HG02884 (cell line): ENCODE data around the gene WIZ.

Experiments used
- ATAC-seq: cut with Tn5 transposase; IDR thresholded peaks from one replicate; pipeline ENCODE4 v1.9.1; 2021; ENCODE audit warnings: mild to moderate bottlenecking, moderate library complexity; ENCODE audit not compliant: unreplicated experiment

WIZ gene

DNA sequence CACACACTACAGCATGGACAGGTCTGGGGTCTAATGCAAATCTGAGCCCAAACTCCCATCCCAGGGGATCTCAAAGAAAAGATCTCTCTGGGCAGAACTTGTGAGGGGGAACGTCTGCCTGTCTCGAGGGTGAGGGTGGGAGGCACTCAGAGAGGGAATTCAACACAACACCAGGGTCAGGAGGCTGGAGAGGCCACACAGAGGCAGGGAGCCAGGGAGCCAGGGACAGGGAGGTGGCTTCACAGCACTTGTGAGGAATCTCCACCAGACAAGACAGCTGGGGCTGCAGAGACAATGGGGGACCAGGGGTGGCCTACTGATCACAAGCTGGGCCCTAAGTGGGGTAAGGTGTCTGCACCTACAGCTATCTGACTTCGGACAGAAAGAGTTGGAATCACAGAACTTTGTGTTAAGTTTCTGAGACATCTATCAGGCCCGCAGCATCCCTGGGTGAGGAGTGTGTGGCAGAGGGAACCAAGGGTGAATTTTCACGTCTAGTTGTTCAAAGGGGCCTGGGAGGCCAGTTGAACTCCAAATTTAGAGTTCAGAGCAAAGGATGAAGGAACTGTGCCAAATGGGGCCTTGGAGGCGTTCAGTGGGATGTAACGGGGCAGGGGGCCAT, 18.2 kb downstream of the WIZ start:
- ATAC-seq = no peak

- ATAC-seq = no peak
Observed at GRCh38 chr19:15430526-15431120, 19.1 kb downstream of the WIZ start.

DNA sequence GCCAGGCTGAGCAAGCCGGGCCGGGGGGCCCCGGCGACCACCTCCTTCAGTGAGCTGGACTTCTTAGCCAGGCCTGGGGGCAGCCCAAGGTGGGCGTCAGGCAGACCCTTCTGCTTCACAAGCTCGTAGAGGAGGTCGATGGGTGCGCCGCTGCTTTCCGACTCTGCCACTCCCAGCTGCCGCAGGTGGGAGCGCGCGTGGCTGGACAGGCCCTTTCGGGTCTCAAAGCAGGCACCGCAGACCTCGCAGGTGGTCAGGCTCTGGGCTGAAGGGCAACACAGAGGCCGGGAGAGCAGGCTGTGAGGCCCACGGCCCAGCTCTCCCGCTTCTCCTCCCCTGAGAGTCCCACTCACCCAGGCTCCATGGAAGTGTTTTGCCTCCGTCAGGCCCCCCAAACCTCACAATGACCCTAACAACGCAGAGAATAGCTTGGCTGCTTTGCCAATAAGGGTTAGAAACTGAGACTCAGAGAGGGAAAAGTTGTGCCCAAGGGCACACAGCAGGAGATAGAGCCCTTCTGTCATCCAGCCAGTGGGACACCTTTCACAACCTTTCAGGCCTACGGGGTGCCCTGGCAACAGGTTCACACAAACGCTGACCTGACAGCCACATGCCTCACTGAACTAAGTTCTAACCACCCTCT, 19.8 kb downstream of the WIZ start:
- ATAC-seq = no peak

GRCh38 chr19:15428956-15429824, 20.6 kb downstream of the WIZ start:
- ATAC-seq = no peak

- ATAC-seq = no peak
Observed at GRCh38 chr19:15427991-15428471, 21.7 kb downstream of the WIZ start.

DNA sequence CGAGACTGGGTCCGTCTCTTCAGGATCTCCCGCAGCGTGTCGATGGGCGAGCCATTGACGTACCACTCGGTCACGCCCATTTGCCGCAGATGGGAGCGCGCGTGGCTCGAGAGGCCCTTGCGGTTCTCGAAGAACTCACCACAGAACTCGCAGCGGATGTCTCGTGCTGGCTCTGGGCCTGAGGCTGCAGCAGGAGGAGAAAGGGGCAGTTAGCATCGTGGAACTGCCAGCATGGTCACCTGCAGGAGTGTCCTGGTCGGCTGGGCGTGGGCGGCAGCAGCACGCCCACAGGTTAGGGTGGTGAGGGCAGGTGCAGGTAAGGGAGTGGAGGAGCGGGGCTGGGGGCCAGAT, 22.4 kb downstream of the WIZ start:
- no peak for ATAC-seq

DNA sequence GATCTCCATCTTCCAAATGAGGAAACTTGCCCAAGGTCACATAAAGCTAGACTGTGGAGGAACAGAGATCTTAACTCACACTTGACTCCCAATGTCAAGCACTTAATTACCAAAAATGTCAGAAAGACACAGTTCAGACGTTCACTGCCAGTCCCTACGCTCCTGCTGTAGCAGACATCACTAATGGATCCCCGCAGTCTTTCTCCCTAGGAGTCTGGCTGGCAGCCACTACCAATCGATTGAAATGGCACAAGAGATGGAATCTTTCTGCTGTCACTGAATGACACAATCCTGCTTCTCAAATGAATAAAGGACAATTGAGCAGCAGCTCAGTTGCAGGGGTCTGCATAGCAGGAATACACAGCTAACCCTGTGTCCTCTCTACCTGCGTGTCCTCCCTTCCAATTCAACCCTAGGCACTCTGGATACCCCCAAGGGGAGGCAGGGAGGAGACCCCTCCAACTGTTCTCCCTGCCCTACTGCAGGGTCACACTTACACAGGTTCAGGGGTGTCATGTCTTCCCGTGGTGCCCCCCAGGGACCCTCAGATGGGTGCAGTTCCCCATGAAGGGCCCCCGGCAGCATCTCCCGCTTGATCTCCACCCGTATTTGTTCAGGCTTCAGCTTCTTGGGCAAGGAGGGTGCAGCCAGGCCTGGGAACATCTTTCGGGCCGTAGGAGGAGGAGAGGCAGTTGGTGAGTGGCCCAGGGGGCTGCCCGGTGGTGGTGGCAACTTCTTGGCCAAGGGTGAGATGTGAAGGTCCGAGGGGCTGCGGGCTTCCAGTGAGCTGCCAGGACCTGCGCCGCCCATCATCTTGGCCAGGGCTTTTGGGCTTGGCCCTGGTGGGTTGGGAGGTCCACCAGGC, 23.0 kb downstream of the WIZ start:
- ATAC-seq = no peak

DNA sequence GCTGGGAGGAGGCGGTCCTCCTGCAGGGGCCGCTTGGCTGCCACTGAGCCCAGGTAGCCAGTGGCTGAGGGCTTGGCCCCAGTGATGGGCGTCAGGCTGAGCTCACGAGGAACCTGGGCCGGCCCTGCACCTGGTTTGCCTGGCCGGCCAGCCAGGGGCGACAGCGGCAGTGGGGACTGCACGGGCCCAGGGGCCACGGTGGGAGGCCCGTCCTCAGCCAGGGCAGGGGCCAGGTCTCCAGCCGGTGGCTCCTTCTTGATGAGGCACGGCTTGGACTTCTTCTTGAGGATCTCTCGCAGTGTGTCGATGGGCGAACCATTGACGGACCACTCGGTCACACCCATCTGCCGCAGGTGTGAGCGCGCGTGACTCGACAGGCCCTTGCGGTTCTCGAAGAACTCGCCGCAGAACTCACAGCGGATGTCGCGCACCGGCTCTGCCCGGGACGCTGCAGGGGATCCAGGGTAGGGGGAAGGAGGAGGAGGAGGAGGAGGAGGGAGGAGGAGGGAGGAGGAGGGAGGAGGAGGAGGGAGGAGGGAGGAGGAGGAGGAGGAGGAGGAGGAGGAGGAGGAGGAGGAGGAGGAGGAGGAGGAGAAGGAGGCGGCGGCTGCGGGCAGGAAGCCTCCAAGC, 24.3 kb downstream of the WIZ start:
- no peak for ATAC-seq

GRCh38 chr19:15424692-15425272, 25.0 kb downstream of the WIZ start:
- ATAC-seq = no peak

DNA sequence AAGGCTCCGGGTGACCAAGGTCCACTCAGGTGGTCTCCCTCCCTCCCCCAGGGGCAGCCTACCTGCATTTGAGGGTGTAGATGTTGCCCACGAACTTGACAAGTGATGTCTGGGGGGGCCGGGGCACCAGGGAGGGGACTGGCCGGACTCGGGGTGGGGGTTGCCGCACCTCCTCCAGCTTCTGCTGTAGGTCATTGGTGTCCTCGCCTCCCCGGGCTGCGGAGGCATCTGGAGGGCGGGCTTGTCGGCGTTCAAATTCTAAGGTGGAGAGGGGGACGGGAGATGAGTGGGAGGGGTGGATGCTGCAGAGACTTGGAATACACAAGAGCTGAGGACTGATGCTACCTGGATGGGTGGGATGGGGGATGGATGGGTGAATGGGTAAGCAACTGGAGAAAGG, 25.6 kb downstream of the WIZ start:
- no peak for ATAC-seq

DNA sequence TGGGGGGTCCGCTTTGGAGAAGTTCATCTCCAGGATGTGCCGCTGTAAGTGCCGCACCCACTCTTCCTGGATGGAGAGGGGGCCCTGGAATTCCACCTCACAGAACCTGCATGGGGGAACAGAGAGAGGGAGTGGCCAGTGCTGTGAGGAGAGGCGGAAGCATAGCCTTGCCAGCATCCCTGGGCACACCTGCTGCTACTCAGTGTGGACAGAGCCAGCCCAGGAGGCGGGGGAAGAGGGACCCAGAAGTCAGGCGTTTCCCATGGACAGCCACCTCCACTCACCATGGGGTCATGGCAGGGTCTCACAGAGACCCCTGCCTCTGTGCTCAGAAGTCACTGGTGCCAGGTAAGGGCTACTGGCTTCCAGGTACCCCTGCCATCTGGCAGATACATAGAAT, 26.6 kb downstream of the WIZ start:
- ATAC-seq = no peak

- no peak for ATAC-seq
Observed at GRCh38 chr19:15422296-15423075, 27.3 kb downstream of the WIZ start.

DNA sequence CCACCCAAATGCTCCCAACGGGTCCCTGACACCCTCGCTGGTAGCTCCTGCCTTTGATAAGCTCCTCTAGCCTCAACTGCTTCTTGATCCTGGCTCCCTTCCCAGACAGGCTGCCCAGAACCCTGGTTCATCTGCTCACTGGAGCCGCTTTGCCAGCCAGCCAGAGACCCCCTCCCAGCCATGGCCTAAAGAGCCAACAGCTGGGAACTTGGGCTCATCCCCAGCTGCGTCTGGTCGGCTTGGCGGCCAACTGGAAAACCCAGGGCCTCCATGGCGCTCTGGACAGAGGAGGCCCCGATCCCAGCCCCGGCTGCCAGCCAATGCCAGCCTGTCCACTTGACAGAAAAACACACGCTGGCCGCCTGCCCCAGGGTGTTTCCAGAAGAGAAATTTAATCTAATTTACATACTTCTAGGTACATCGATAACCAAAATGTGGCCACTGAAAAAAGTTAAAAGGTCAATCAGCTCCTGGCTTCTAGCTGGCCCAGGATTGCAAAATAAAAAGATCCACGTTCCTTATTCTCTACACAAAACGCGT, 28.0 kb downstream of the WIZ start:
- ATAC-seq = no peak

DNA sequence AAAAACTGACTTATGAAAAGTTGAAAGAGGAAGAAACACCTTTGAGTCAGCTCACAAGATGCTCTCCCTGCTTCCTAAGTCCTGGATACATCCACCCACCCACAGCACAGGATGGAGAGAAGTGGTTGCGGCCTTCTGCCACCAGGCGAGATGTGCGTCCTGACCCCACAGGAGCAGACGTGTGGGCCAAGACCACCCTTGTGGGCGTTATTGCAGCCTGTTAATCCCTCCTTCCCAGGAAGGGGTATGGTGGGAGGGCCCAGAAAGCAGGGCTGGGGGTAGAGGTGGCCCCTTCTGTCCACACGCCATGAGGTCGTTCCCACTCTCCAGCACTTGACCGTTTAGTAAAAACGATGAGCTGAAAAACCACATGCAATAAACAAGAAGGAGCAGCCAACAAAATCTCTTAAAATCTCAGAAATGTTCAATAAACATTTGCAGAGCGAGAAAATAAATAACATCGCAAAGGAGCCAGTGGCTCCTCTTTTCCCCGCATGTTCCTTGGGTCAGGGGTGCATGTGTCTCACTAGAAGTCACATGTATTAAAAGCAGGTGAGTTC, 28.5 kb downstream of the WIZ start:
- no peak for ATAC-seq

- no peak for ATAC-seq
Observed at GRCh38 chr19:15419413-15420025, 30.2 kb downstream of the WIZ start.

- peak; percentile 88 for ATAC-seq
Observed at GRCh38 chr19:15418579-15419412, 31.0 kb downstream of the WIZ start, which contains the start of gene AKAP8L. Gene AKAP8L (minus strand): TSS chr19:15418988. CDS start chr19:15418923, 65 bp downstream.

- no peak for ATAC-seq
Observed at GRCh38 chr19:15418231-15418578, 31.6 kb downstream of the WIZ start.
